HG02840 (cell line): ENCODE measurements around the gene COL9A1.

ENCODE experiments used
- ATAC-seq: cut with Tn5 transposase; IDR thresholded peaks from one replicate; pipeline ENCODE4 v1.9.1; 2021; ENCODE audit warnings: mild to moderate bottlenecking, moderate library complexity, moderate number of reproducible peaks; ENCODE audit not compliant: unreplicated experiment, low FRiP score

The COL9A1 gene

GRCh38 chr6:70180183-70180900, 122.5 kb downstream of the COL9A1 start:
- ATAC-seq = no peak

GRCh38 chr6:70176842-70177550, 125.9 kb downstream of the COL9A1 start:
- no peak for ATAC-seq

GRCh38 chr6:70175770-70176169, 127.1 kb downstream of the COL9A1 start:
- ATAC-seq = no peak

GRCh38 chr6:70172252-70172651, 130.6 kb downstream of the COL9A1 start:
- ATAC-seq = no peak

DNA sequence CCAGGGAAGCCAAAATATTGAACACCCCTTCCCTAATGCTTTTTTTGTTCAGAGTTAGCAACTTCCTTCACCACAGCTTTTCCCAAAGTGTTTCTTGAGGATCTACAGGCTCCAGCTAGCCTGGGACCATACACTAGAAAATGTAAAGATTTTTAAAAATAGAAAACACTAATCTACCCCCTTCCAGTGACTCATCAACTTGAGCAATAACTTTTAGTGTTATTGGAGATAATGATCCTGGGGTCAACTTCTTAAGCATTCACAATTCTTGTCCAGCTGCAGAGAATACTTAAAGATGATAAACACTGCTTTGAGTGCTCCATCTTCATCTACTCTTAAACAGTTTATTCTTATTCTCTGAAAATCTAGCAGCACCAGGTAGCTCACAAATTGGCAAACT, 131.6 kb downstream of the COL9A1 start:
- ATAC-seq = no peak

GRCh38 chr6:70168681-70169377, 134.1 kb downstream of the COL9A1 start:
- no peak for ATAC-seq
